Measurements from ENCODE around the gene ARID1B. TPM values are rescaled to one million over a fixed set of nuclear protein-coding genes. Genes with fewer than 3 reads are reported as not detected.

ARID1B gene
- total RNA-seq, 2 donors from 2014 or later = 74.0 to 110 TPM

GRCh38 chr6:156778454-156779205 is 1.5 kb downstream of the ARID1B start:
- H3K4me3 Mint-ChIP-seq = peak overlapping the region; percentile 92
- 0% methylated on average over 5 to 87 of the region's 100 CpGs for WGBS, 2 experiments (ENCODE audit: insufficient coverage in 1 of 2, insufficient read length in 1 of 2)
- Histone ChIP-seq H3K4me1 (ENCODE audit: control insufficient read depth, insufficient read depth, low read length) (peaks cover 2% of the 10 kb centered on the region), H3K27me3 (ENCODE audit: control insufficient read depth, insufficient read depth, low read length, poor library complexity, severe bottlenecking) (no peaks in the 10 kb centered on the region), H3K9me3 (ENCODE audit: control insufficient read depth, low read length) (no peaks in the 10 kb centered on the region), H3K36me3 (ENCODE audit: control insufficient read depth, insufficient read depth, low read length) (no peaks in the 10 kb centered on the region), H3K4me3 (ENCODE audit: low read length) (peak overlapping the region; percentile 47), H3K9ac (ENCODE audit: extremely low read depth, low read length, poor library complexity, severe bottlenecking) (peak overlapping the region; percentile 38), H3K27ac (ENCODE audit: low read depth, low read length) (peak overlapping the region; percentile 96)
- peaks cover 51% of the 10 kb centered on the region for H3K4me1 Mint-ChIP-seq
- no peaks in the 10 kb centered on the region for H3K9me3 Mint-ChIP-seq
- DNase-seq = peak; percentile 79
- H3K27ac Mint-ChIP-seq = no peak overlapping the region
- TF ChIP-seq CTCF (conservative IDR thresholded peaks at IDR 0.05) = no peak
- no peaks in the 10 kb centered on the region for H3K27me3 Mint-ChIP-seq (ENCODE audit: insufficient read depth)
- H3K36me3 Mint-ChIP-seq (ENCODE audit: low read depth) = no peaks in the 10 kb centered on the region

DNA sequence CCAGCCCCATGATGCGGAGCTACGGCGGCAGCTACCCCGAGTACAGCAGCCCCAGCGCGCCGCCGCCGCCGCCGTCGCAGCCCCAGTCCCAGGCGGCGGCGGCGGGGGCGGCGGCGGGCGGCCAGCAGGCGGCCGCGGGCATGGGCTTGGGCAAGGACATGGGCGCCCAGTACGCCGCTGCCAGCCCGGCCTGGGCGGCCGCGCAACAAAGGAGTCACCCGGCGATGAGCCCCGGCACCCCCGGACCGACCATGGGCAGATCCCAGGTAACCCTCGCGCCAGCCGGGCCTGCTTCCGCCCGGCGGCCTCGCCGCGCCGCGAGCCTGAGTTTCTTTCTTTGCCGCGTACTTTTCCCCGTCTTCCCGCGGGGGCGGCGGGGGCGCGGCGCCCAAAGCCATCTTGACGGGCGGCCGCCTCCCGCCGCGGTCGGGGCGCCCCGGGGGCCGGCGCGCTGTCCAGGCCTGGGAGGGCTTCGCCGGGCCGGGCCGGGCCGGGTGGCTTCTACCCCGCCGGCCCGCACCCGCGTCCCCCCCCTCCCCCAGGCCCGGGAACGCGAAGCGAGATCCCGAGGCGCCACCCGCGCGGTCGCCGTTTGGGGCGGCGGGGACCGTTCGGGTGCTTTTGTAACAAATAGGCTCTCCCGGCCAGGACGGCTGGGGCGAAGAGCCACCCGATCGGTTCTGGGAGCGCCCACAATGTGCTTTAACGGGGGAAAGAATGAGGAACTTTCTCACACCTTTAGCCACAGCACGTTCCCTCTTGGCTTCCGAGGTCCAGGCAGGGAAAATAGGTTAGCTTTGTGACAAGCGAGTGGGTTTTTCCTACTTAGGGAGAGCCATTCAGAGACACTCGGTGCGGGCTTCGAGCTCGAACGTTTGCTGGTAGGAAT is 2.3 kb downstream of the ARID1B start:
- peaks cover 47% of the 10 kb centered on the region for H3K4me1 Mint-ChIP-seq
- TF ChIP-seq CTCF (conservative IDR thresholded peaks at IDR 0.05) = peak; percentile 34
- Histone ChIP-seq H3K27ac (ENCODE audit: low read depth, low read length) (peak overlapping the region; percentile 96), H3K4me3 (ENCODE audit: low read length) (peak overlapping the region; percentile 84), H3K27me3 (ENCODE audit: control insufficient read depth, insufficient read depth, low read length, poor library complexity, severe bottlenecking) (no peaks in the 10 kb centered on the region), H3K4me1 (ENCODE audit: control insufficient read depth, insufficient read depth, low read length) (peaks cover 2% of the 10 kb centered on the region), H3K36me3 (ENCODE audit: control insufficient read depth, insufficient read depth, low read length) (no peaks in the 10 kb centered on the region), H3K9ac (ENCODE audit: extremely low read depth, low read length, poor library complexity, severe bottlenecking) (peak overlapping the region; percentile 69), H3K9me3 (ENCODE audit: control insufficient read depth, low read length) (no peaks in the 10 kb centered on the region)
- no peaks in the 10 kb centered on the region for H3K36me3 Mint-ChIP-seq (ENCODE audit: low read depth)
- H3K9me3 Mint-ChIP-seq = no peaks in the 10 kb centered on the region
- H3K27me3 Mint-ChIP-seq (ENCODE audit: insufficient read depth) = no peaks in the 10 kb centered on the region
- peak; percentile 75 for DNase-seq
- H3K4me3 Mint-ChIP-seq = peak overlapping the region; percentile 92
- H3K27ac Mint-ChIP-seq = peak overlapping the region; percentile 94
- WGBS, 2 experiments (ENCODE audit: insufficient coverage in 1 of 2, insufficient read length in 1 of 2) = 0% methylated on average over 5 to 108 of the region's 108 CpGs

- H3K4me1 Mint-ChIP-seq = peaks cover 40% of the 10 kb centered on the region
- peak overlapping the region; percentile 92 for H3K4me3 Mint-ChIP-seq
- DNase-seq = peak; percentile 74
- Histone ChIP-seq H3K9ac (ENCODE audit: extremely low read depth, low read length, poor library complexity, severe bottlenecking) (peak overlapping the region; percentile 69), H3K27me3 (ENCODE audit: control insufficient read depth, insufficient read depth, low read length, poor library complexity, severe bottlenecking) (no peaks in the 10 kb centered on the region), H3K36me3 (ENCODE audit: control insufficient read depth, insufficient read depth, low read length) (no peaks in the 10 kb centered on the region), H3K4me3 (ENCODE audit: low read length) (peak overlapping the region; percentile 84), H3K27ac (ENCODE audit: low read depth, low read length) (no peak overlapping the region), H3K9me3 (ENCODE audit: control insufficient read depth, low read length) (no peaks in the 10 kb centered on the region), H3K4me1 (ENCODE audit: control insufficient read depth, insufficient read depth, low read length) (peaks cover 2% of the 10 kb centered on the region)
- H3K27me3 Mint-ChIP-seq (ENCODE audit: insufficient read depth) = no peaks in the 10 kb centered on the region
- peak overlapping the region; percentile 94 for H3K27ac Mint-ChIP-seq
- WGBS, 2 experiments (ENCODE audit: insufficient coverage in 1 of 2, insufficient read length in 1 of 2) = 0 to 1% methylated on average over 9 of the region's 9 CpGs
- H3K9me3 Mint-ChIP-seq = no peaks in the 10 kb centered on the region
- no peak for TF ChIP-seq CTCF (conservative IDR thresholded peaks at IDR 0.05)
- H3K36me3 Mint-ChIP-seq (ENCODE audit: low read depth) = peaks cover 3% of the 10 kb centered on the region
Measured at GRCh38 chr6:156780102-156780641, 3.0 kb downstream of the ARID1B start.

Measured in endodermal cell (in vitro differentiated cells).